PC-9 (cell line): ENCODE measurements around the gene TPX2. TPM values are rescaled to one million over a fixed set of nuclear protein-coding genes. Genes with fewer than 3 reads are reported as not detected.

Source experiments
- BruUV-seq: library from RNA; stranded (reverse); fragments of 400-500 nt; replicated peaks from 2 replicates; lab custom pipeline; 2021; lab: Mats Ljungman, UMichigan
- CTCF ChIA-PET: fragments of 300-600 bp; sonication (Branson Sonifier 250); formaldehyde crosslinking; loops from one replicate; lab custom pipeline; 2022; ENCODE audit warnings: antibody characterized with exemption; lab: Charles Lee
- POLR2A ChIA-PET: fragments of 300-600 bp; sonication (Branson Sonifier 250); formaldehyde crosslinking; loops from one replicate; lab custom pipeline; 2022; ENCODE audit warnings: antibody characterized with exemption; ENCODE audit not compliant: unreplicated experiment; lab: Charles Lee
- DNase-seq, 2 experiments: peaks; one replicate each; pipeline versions ENCODE4 v3.0.0 to v3.0.0-alpha.2; 2015 to 2022; ENCODE audit warnings: mixed read lengths in 1 of 2
- H2AFZ ChIP-seq: fragments of 200-600 bp; sonication (generic); 2 replicates; pipeline ENCODE4 v1.8.1; 2017; ENCODE audit warnings: antibody characterized with exemption
- H3F3A ChIP-seq: fragments of 200-600 bp; sonication (generic); 2 replicates; pipeline ENCODE4 v1.8.1; 2017; ENCODE audit warnings: antibody characterized with exemption, mild to moderate bottlenecking, low read depth; ENCODE audit not compliant: insufficient read depth
- H3K27ac ChIP-seq: fragments of 200-600 bp; sonication (generic); 2 replicates; pipeline ENCODE4 v1.6.1; 2016; ENCODE audit warnings: mixed run types
- H3K27me3 ChIP-seq: fragments of 200-600 bp; sonication (generic); 2 replicates; pipeline ENCODE4 v1.6.1; 2016; ENCODE audit warnings: low read depth, mixed run types; ENCODE audit not compliant: insufficient read depth
- H3K36me3 ChIP-seq: fragments of 200-600 bp; sonication (generic); 2 replicates; pipeline ENCODE4 v1.6.1; 2016; ENCODE audit warnings: low read depth, mixed run types
- H3K4me1 ChIP-seq: fragments of 200-600 bp; sonication (generic); replicated peaks from 2 replicates; pipeline ENCODE4 v1.6.1; 2016; ENCODE audit warnings: mixed run types; ENCODE audit not compliant: insufficient read depth
- H3K4me2 ChIP-seq: fragments of 200-600 bp; sonication (generic); 2 replicates; pipeline ENCODE4 v1.6.1; 2017; ENCODE audit warnings: mixed run types
- H3K4me3 ChIP-seq: fragments of 200-600 bp; sonication (generic); 2 replicates; pipeline ENCODE4 v1.6.1; 2016; ENCODE audit warnings: mixed run types
- H3K79me2 ChIP-seq: fragments of 200-600 bp; sonication (generic); 2 replicates; pipeline ENCODE4 v1.6.1; 2017; ENCODE audit warnings: low read depth, mixed run types
- H3K9me2 ChIP-seq: fragments of 200-600 bp; sonication (generic); 2 replicates; pipeline ENCODE4 v1.8.1; 2017; ENCODE audit warnings: mild to moderate bottlenecking; ENCODE audit not compliant: insufficient read depth
- H3K9me3 ChIP-seq: fragments of 200-600 bp; sonication (generic); 2 replicates; pipeline ENCODE4 v1.8.1; 2016; ENCODE audit warnings: low read depth; ENCODE audit not compliant: insufficient read depth
- H4K20me1 ChIP-seq: fragments of 200-600 bp; sonication (generic); 2 replicates; pipeline ENCODE4 v1.8.1; 2017; ENCODE audit not compliant: insufficient read depth
- CTCF ChIP-seq: fragments of 200-600 bp; sonication (generic); conservative IDR thresholded peaks from 2 replicates; pipeline ENCODE4 v1.6.1; 2017; ENCODE audit warnings: mixed run types, antibody characterized with exemption, mild to moderate bottlenecking, moderate library complexity
- EZH2 ChIP-seq: fragments of 200-600 bp; sonication (generic); IDR thresholded peaks from 2 replicates; pipeline ENCODE4 v1.8.0; 2017; ENCODE audit warnings: antibody characterized with exemption, low read depth
- intact Hi-C: fragments of 100-400 bp; cut with micrococcal nuclease; formaldehyde crosslinking; loops from one replicate; pipeline ENCODE4 v1.10.0; 2022; ENCODE audit not compliant: unreplicated experiment
- total RNA-seq: library from RNA; stranded (reverse); gene quantifications from 2 replicates; pipeline ENCODE4 v1.2.3, GENCODE V29; 2021

Gene TPX2
- total RNA-seq, 1 experiment from 2014 or later, result 164 TPM

DNA sequence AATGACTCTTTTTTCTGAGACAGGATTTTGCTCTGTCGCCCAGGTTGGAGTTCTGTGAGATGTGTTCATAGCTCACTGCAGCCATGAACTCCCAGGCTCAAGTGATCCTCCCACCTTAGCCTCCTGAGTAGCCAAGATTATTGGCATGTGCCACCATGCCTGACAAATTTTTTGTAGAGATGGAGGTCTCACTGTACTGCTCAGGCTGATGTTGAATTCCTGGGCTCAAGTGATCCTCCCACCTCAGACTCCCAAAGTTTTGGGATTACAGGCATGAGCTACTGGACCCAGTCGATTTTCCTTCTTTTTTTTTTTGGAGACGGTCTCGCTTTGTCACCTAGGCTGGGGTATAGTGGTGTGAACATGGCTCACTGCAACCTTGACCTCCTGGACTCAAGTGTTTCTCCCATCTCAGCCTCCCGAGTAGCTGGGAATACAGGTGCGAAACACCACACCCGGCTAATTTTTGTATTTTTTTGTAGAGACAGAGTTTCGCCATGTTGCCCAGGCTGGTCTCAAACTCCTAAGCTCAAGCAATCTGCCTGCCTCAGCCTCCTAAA is 40.8 kb upstream of the TPX2 start:
- H3K4me2 ChIP-seq, result peak overlapping the region; percentile 53
- intact Hi-C loops, result no loop called here

DNA sequence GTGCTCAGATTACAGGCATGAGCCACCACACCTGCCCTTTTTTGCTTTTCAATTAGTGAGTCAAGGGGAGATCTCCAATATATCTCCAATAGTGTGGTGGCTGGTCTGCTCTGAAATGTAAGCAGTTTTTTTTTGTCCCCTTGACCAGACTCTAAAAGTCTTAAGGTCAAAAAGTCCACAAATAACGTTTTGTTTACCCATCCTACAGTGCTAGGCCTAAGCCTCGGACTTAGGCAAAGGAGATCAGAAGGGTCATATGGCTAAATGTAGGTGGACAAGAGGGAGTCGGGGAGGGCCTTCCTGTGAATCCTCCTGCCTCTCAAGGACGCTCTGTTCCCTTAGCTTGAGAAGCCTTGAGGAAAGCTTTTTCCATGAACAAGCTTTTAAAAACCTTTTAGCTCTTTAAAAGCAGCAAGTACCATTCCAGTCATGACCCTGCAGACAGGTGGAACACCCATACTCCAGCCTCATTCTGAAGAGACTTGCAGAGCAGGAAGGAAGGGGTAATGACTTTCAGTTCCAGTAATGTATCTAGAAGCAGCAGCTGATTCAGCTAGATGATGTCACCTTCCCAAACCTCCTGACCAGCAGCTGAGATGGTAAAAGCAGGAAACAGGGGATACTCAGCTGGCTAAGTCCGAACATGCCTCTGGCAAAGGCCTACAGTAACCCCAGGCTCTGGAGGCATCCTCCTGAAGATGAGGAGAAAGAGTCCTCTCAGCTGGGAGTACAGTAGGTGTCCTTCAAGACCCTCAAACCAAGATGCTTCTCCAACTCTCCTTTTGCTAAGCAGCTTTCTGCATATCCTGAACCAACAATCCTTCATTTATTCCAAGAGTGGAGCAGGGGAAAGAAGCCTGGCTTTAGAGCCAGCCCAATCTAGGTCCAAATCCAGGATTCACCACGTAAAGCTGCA is 40.0 kb upstream of the TPX2 start:
- Histone ChIP-seq H3K79me2 (peaks cover 95% of the 10 kb centered on the region), H3K9me2 (no peaks in the 10 kb centered on the region), H2AFZ (no peak overlapping the region), H4K20me1 (no peaks in the 10 kb centered on the region), H3K4me1 (peaks cover 90% of the 10 kb centered on the region), H3F3A (peaks cover 86% of the 10 kb centered on the region), H3K9me3 (no peaks in the 10 kb centered on the region), H3K4me2 (peak overlapping the region; percentile 53), H3K27me3 (no peaks in the 10 kb centered on the region), H3K4me3 (no peak overlapping the region), H3K27ac (peak overlapping the region; percentile 95), H3K36me3 (peaks cover 60% of the 10 kb centered on the region)
- CTCF ChIA-PET, result interaction anchor here (0.6 to 1.9 kb wide), 5 partner anchors 17 to 151 kb away, joined by 3 to 11 read pairs (median 3); no protein-coding TSS in a partner anchor
- intact Hi-C loops, result no loop called here
- DNase-seq, result peak; percentile 58 to 91
- no TSS peak for BruUV-seq
- POLR2A ChIA-PET, result interaction anchor here (0.6 kb wide), 1 partner anchor 89 kb away, joined by 7 read pairs; no protein-coding TSS in a partner anchor
- TF ChIP-seq EZH2, result no peak
- TF ChIP-seq CTCF, result no peak

More for the DNA sequence above, 40.8 kb upstream of the TPX2 start:
- Histone ChIP-seq H3K9me3 (no peaks in the 10 kb centered on the region), H4K20me1 (no peaks in the 10 kb centered on the region), H3K27me3 (no peaks in the 10 kb centered on the region), H3F3A (peaks cover 85% of the 10 kb centered on the region), H3K36me3 (peaks cover 65% of the 10 kb centered on the region), H3K4me1 (peaks cover 90% of the 10 kb centered on the region), H3K4me3 (no peak overlapping the region), H2AFZ (no peak overlapping the region), H3K27ac (peak overlapping the region; percentile 95), H3K9me2 (no peaks in the 10 kb centered on the region), H3K79me2 (peaks cover 95% of the 10 kb centered on the region)
- no peak for DNase-seq
- no TSS peak for BruUV-seq
- ChIA-PET CTCF (interaction anchor here (0.6 to 1.9 kb wide), 5 partner anchors 18 to 150 kb away, joined by 3 to 11 read pairs (median 3); no protein-coding TSS in a partner anchor), POLR2A (interaction anchor here (0.6 kb wide), 2 partner anchors 37 to 88 kb away, joined by 3 to 7 read pairs; no protein-coding TSS in a partner anchor)
- TF ChIP-seq CTCF (no peak), EZH2 (no peak)
